ENCODE results near the gene NFIA. TPM values are rescaled to one million over a fixed set of nuclear protein-coding genes. Genes with fewer than 3 reads are reported as not detected.

NFIA gene
- polyA plus RNA-seq (ENCODE audit: insufficient read length in 4 of 4): 10 to 100 TPM; 12.0 to 62.2 (median 21.4) TPM

DNA sequence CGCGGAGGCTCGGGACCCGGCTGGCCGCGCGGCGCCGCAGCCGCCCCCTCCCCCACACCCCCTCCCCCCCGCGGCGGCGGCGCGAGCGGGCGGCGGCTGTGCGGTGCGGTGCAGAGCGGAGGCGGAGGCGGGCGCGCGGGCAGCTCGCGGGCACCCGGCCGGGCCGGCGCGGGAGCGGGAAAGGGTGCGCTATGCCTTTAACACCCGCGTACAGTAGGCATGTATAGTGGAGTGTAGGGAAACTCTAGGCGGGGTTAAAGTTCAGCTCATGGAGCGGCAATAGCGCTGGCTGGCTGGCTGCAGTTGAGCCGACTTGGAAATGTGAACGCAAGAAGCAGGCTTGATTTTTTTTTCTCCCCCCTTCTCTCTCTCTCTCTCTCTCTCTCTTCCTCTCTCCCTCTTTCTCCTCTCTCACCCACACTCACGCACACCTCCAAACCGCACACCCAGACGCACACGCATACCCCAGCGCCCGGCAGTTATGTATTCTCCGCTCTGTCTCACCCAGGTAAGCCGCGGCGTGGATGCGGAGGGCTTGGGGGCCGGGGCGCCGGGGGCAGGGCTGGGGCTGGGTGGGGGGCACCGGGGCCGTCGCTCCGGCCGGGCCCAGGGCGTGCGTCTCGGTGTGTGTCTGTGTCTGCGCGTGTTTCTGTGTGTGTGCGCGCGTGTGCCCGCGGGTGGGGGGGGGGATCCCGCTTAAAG, at the start of gene NFIA:
Gene NFIA, plus strand, starts transcription at position 251 of the 702 bp plus-strand sequence.
- DNase-seq (ENCODE audit: low read depth in 4 of 4, low spot score in 3 of 4): no peak

DNA sequence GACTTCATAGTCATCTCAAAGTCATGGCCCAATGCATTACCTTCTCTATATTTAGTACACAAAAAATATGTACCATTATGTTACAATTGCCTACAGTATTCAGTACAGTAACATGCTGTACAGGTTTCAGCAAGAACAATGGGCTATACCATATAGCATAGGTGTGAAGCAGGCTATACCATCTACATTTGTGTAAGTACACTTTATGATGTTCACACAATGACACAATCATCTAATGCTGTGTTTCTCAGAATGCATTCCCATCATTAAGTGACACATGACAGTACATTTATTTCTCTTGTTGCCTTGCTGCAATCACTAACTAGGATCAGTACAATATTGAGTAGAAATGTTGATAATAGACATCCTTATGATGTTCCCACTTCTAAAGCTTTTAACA, 46.5 kb upstream of the NFIA start:
- no peak for DNase-seq (ENCODE audit: low read depth in 4 of 4, low spot score in 3 of 4)

DNA sequence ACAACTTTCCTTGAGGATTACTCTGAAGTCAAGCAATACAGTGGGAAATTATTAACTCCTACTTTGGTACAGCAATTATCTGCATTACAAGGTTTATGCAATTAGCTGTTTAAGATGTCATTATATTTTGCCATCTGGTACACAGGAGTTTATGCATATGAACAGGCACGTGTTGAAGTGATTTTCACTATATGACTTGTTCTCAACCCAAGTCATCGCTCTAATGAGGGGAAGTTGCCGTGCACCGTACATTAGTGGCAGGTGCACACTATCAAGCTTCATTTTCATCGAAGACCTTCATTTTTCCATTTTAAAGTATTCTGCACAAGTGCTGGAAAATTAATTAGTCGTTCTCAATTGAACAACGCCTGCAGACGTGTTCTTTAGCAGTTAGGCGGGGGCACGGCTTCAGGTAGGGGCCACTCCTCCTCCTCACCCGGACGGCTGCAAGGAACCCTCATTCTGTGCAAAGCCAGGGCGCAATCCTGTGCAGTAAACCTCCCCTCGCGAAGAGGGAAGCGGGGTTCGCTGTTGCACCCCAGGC, 39.8 kb upstream of the NFIA start:
- no peak for DNase-seq (ENCODE audit: low read depth in 4 of 4, low spot score in 3 of 4)

DNA sequence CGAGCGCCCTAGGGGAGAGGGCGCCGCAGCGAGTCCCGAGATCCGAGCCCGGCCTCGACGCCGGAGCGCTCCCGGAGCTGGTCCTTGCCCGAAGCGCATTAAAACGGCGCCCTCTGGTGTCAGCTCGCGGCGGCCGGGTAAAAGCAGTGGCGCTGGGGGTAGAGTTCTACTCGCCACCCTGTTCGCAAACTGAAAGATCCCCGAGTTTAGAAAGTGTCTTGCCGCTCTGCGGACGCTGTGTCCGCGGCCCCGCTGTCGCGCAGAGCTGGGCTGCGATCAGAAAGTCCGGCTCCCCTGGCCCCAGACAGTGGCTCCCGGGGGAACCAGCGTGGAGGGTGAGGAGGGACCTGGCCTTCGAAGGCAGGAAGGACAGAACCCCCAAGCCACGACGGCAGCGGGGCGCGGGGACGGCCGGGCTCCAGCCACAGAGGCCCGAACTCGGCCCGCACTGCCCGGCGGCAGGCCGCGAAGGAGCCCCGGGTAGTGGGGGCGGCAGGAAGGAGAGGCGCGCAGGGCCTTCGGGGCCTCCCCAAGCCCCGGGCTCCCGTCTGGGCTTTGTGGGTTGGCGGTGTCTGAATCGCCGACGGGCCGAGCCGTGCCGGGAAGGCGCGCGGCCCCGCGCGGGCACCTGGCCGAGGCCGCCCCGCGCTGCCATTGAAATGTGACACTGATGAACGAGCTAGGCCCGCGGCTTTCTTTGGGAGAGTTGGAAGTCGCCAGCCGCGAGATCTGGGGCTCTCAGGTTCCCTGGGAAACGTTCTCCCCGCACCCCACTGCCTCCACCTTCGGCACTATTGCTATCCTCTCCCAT, 39.1 kb upstream of the NFIA start:
- DNase-seq (ENCODE audit: low read depth in 4 of 4, low spot score in 3 of 4): no peak

DNA sequence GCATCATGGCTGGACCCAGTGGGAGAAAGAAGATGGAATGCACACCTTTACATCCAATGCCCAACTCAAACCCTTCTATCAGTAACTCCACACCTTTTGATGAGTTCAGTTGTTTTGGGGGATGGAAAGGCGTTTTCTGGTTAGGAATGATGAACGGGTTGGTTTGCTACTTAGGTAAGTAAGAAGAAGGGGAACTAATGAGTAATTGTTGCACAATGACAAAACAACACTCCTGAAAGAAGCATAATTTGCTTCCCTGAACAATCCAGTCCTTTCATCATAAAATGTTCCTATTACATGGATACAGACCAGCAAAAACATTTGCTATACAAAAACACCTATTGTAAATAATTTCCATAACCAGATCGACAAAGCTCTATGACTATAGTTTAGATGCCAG, 35.9 kb upstream of the NFIA start:
- DNase-seq (ENCODE audit: low read depth in 4 of 4, low spot score in 3 of 4): no peak

DNA sequence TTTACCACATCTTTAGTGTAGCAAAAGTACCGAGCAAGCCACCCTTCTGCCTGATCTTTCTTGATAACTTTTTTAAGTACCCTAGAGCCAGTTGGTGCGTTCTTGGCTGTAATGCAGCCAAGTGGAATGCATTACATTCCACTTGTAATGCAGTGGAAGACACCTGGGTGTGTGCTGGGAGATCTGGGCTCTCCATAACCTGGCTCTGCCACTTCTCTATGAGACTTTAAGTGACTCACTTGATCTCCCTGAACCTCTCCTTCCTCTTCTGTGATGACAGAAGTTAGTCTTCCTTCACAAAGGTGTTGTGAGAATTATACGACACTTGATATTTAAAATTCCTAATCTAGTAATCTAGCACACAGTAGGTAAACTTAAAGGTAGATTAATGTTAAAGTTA, 35.3 kb upstream of the NFIA start:
- no peak for DNase-seq (ENCODE audit: low read depth in 4 of 4, low spot score in 3 of 4)

DNA sequence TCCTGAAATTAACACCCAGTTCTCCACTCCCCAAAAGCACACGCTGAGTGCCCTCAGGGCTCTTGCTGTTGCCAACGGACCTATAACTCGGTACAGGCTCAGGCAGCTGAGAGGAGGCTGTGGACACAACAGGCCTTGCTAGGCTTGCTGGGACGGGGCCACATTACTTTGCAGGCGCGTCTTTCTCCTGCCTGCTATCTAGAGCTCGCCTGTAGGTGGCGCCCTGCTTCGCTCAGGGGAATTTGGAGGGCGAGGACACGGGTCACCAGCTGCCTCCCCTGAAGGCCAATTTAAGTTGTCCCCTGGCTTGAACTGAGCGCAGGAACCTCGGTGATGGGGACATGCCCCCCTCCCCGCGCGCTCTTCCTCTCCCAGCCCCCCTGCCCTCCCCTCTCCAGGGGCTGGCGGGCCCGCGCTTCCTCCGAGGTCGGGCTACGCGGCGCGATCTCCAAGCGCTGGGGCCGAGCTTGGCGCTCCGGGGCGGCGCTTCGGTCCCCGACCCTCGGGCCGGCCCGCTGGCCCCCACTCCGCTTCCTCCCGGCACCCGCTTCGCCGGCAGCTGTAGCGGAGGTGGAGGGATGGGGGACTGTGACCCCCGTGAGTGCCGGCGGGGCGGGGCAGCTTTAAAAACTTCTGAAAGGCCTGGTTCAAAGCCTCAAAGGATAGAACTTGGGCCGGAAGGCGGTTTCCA, 32.4 kb upstream of the NFIA start:
- peak; percentile 83 to 86 (median 84) for DNase-seq (ENCODE audit: low read depth in 4 of 4, low spot score in 3 of 4)

- DNase-seq (ENCODE audit: low read depth in 4 of 4, low spot score in 3 of 4): no peak
These were observed 31.6 kb upstream of the NFIA start for GRCh38 chr1:61050541-61051442.

- DNase-seq (ENCODE audit: low read depth in 4 of 4, low spot score in 3 of 4): no peak
These were observed 31.0 kb upstream of the NFIA start for GRCh38 chr1:61051443-61051718.

DNA sequence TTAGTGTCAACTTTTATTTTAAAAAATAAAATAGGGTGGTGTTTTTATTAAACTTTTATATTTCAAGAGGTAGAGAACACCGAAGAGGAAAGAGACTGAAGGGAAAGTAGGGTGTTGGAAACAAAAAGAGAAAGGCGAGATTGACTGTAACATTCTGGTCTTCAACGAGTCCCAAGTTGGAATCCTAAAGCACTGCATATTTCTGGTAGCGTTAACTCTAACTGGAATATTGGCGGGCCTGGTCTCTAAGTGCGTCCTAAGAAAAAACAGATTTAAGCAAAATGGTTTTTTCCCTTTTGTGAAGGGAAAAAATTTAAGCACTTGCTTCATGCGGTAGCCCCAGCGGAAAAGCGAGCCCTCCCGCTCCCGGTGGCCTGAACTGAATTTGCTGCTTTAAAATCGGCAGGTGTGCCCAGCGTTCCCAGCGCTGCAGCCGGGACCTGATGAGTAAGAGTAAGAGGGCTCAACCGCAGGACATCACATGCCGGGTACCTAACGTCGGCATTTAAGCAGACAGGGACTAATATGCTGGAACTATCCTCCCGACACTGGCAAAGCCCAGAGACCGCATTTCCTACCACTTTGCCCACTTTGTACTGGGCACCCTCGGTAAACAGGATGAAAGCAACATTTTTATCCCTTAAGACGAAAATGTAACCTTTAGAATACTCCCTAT, 30.5 kb upstream of the NFIA start:
- DNase-seq (ENCODE audit: low read depth in 4 of 4, low spot score in 3 of 4): no peak

- DNase-seq (ENCODE audit: low read depth in 4 of 4, low spot score in 3 of 4): no peak
These were observed 29.8 kb upstream of the NFIA start for GRCh38 chr1:61052395-61053225.

GRCh38 chr1:61053226-61053711, 29.1 kb upstream of the NFIA start:
- no peak for DNase-seq (ENCODE audit: low read depth in 4 of 4, low spot score in 3 of 4)

- DNase-seq (ENCODE audit: low read depth in 4 of 4, low spot score in 3 of 4): no peak
These were observed 28.4 kb upstream of the NFIA start for GRCh38 chr1:61053712-61054600.

- no peak for DNase-seq (ENCODE audit: low read depth in 4 of 4, low spot score in 3 of 4)
These were observed 27.8 kb upstream of the NFIA start for GRCh38 chr1:61054601-61054993.

DNA sequence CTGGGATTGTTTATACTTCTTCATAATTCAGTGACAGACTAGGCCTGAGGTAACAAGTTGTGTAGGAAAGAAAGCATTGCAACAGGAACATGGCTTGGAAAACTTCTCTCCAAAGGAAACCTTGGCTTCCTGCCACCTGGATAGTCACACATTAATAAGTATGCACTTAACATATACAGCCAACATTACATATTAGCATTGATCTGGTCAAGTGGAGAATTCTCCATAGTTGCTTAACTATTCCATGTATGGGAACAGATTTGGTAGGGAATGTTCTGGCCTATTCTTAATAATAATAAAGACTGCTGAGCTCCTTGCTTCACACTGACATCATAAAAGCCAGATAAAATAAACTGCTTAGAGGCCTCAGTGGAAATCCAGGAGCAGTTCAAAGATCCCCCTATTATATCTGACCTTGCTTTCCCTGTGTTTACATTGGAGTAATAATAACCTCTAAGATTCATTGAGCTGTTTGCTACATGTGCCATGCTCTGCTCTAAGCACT, 27.2 kb upstream of the NFIA start:
- DNase-seq (ENCODE audit: low read depth in 4 of 4, low spot score in 3 of 4): no peak

DNA sequence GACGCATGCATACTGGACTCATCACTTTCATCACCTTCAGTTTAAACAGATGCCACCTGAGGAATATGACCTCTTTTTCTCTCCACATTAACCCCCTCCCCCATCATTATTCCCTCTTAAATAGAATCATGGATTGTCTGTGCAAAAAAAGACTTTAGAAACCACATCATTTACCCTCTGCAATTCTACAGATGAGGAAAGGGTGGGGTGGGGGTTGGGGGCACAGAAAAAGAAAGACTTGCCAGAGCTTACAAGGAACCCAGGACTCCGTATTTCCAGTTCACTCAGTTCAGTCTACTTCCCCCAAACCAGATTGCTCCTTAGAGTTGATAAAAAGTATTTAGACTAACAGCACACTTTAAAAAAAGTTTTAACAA, 26.2 kb upstream of the NFIA start:
- DNase-seq (ENCODE audit: low read depth in 4 of 4, low spot score in 3 of 4): no peak

DNA sequence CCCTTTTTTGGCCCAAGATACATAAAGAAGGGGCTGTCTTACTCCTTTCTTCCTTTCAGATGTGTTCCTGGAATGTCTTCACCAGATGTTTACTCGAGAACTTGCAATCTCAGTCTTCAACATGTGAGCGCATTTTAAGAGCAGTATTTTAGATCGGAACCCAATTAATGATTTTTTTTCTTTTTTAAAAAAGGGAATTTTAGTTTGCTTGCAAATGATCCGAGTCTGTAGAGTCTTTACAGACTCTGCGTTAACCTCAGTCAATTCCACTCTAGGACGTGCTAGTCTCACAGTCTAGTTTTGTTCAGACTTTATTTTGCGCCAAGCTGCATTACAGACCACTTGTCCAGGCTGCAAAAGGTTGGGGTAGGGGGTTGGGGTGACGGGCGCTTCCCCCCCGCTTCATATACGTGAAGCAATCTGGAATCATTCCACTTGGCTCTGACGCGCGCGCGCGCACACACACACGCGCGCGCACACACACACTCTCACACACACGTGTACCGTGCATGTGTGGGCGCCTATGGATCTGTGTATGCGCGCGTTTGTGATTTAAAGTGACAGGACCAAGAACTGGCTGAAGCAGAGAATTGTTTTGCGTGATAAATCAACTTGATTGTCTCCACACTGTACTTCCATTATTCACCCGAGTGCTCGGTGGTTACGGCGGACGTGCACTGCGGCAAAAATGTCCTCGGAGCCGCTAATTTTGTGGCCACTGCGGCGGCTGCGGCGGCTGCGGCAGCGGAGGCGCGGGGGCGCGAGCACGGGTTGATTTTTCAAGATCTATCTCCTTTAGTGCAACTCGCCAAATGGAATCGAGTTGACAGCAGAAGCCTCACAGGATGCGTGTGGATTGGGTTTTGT, 25.6 kb upstream of the NFIA start:
- no peak for DNase-seq (ENCODE audit: low read depth in 4 of 4, low spot score in 3 of 4)
